Hepatocyte (in vitro differentiated cells): ENCODE data around the gene UXT.

Source experiments
- CTCF ChIP-seq: fragments of 200-600 bp; sonication (generic); IDR thresholded peaks from 2 replicates; pipeline ENCODE4 v1.5.1; 2016; ENCODE audit warnings: antibody characterized with exemption, mild to moderate bottlenecking; ENCODE audit not compliant: poor library complexity
- EZH2 ChIP-seq: fragments of 200-600 bp; sonication (generic); IDR thresholded peaks from 2 replicates; pipeline ENCODE4 v1.6.1; 2016; ENCODE audit warnings: antibody characterized with exemption, mild to moderate bottlenecking, borderline replicate concordance

DNA sequence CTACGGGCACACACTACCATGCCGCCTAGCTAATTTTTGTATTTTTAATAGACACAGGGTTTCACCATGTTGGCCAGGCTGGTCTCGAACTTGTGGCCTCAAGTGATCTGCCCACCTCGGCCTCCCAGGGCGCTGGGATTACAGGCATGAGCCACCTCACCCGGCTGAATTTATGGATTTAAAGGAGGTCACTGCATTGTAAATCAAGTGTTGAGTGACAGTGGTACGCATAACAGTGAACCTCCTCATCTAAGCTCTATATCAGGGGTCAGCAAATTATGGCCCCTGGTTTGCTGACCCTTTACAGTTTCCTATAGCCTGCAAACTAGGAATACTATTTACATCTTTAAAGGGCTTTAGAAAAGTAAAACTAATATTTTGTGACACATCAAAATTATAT is 2.6 kb upstream of the UXT start:
- TF ChIP-seq CTCF (no peak), EZH2 (no peak)
